HG03135 (cell line): ENCODE data around the gene PRSS21.

Source experiments
- ATAC-seq: cut with Tn5 transposase; IDR thresholded peaks from one replicate; pipeline ENCODE4 v1.9.1; 2021; ENCODE audit warnings: mild to moderate bottlenecking, moderate library complexity; ENCODE audit not compliant: unreplicated experiment

The PRSS21 gene

GRCh38 chr16:2840914-2841313, 23.9 kb downstream of the PRSS21 start:
- ATAC-seq: no peak

- ATAC-seq: no peak
These were observed 24.7 kb downstream of the PRSS21 start for GRCh38 chr16:2841606-2842339.

- no peak for ATAC-seq
These were observed 25.4 kb downstream of the PRSS21 start for GRCh38 chr16:2842340-2843000.

DNA sequence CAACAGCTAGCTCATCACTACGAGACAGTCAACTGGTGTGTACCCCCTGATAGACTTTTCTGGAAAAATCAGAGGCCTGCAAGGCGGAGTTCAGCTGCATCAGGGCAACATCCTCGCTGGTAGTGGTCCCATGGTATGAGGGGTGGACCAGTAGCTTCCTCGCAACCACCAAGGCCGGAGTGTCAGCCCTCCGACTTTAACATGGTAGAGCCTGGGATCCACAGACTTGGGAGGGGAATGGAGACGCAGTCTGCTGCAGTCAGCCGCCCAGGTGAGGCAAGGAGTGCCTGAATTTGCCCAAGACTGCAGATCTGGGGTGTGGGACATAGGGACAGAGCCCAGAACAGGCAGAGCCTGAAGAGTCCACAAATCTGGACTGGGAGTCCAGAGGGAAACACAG, 26.5 kb downstream of the PRSS21 start:
- ATAC-seq: no peak

- no peak for ATAC-seq
These were observed 28.1 kb downstream of the PRSS21 start for GRCh38 chr16:2845116-2845515.

- ATAC-seq: no peak
These were observed 29.7 kb downstream of the PRSS21 start for GRCh38 chr16:2846511-2847310.

DNA sequence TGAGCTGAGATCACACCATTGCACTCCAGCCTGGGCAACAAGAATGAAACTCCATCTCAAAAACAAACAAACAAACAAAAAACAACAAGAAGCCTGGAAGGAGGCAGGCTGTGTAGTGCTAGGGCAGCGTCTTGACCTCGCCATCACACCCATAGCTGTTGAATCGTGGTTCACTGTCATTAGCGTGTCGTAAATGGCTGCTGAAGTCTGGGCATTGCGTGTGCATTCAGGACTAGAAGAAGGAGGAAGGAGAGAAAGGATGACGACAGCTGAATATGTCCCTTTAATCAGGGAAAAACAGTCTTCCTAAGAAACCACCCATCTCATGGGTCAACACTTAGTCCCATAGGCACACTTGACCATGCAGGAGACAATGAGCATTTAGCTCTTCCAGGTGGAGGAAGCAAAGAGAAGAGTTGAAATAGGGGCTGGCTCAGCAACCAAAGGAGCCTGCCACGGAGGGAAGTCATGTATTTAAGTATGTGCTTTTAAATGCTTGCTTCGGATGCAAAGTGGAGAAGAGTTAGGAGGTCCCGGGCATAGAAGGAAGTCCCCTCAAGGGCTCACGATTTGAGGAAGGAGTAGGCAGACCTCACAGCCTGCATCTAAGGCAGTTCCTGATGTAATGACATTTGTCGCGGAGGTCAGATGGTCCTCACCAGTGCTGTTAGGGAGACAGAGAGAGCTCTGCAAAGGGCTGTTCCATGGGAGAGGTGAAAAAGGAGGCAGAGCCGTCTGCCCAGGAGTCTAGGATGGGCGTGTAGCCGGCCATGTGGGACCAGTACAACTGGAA, 32.1 kb downstream of the PRSS21 start:
- no peak for ATAC-seq

DNA sequence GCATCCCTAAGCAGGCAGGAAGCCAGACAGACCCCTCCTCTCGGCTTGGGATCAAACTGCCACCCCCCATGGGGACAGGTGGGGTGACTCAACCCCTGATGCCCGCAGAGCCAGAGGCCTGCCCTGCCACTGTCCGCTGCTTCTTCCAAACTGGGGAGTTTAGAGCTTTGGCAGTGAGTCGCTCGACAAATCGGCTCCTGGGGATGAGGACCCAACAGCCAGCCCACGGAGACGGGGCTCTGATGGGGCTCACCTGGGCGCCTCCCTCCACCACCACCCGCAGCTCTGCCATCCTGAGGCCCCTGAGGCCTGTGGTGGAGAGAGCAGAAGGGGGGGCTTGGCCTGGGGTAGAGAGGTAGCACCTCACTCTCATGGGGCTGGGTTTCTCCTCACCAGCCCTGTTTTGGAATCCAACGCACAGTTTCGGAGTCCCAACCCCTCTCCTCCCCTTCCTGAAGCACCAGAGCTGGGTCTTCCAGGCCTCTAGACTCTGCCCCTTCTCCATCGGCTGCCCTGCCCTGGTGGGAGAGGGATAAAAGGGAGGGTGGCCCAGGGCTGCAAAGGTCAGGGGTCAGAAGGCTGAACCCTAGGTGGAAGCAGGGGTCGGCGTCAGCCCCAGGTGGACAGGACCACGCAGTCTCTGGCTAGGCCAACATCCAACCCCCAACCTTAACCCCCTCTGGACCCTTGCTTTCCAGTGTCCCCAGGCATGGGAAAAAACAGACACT, 35.1 kb downstream of the PRSS21 start:
- no peak for ATAC-seq

- no peak for ATAC-seq
These were observed 35.9 kb downstream of the PRSS21 start for GRCh38 chr16:2852731-2853507.

- no peak for ATAC-seq
These were observed 36.6 kb downstream of the PRSS21 start for GRCh38 chr16:2853531-2854073.

GRCh38 chr16:2854700-2855309, 37.8 kb downstream of the PRSS21 start:
- no peak for ATAC-seq

DNA sequence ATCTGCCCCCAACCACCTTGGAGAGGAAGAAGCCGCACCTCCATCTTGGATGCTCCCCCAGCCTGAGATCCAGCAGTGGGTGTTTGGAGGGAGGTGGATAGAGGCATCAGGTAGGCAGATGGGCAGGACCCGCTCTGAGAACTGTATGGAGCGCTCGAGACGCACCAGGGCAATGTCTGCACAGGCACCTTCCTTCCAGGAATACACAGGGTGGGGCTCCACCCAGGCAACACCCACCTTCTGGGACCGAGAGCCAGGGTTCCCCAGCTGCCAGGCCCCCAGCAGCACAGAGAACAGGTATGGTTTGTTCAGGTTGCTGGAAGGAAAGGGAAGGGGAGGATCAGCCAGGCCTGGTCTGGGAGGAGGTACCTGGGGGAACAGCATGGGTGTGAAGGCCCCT, 38.5 kb downstream of the PRSS21 start:
- ATAC-seq: no peak

DNA sequence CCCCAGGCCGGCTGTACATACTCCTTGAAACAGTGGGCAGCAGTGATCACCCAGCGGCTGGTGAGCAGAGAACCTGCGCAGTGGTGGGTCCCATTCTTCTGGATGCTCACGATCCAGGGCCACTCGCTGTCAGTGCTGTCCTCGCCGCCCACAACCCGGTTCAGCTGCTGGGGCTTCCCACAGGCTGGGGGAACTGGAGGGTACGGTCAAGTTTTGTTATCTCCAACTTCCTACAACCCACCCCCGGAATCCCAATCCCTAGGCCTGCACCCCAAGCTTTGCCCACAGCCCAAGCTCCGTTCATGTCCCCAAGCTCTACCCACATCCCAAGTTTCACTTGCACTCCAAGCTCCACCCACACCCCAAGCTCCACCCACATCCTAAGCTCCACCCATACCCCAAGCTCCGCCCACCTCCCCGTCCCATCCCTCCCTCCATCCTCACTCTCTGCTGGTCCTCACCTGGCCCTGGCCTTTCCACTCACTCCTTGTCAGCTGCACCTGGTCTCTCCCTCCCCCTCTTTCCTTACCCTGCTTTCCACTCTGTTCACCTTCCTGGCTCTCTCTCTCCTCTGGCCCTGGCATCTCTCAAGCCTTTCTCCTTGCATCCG, 39.1 kb downstream of the PRSS21 start:
- ATAC-seq: no peak

GRCh38 chr16:2856686-2857450, 39.8 kb downstream of the PRSS21 start:
- ATAC-seq: no peak

- ATAC-seq: no peak
These were observed 40.6 kb downstream of the PRSS21 start, which contains the start of gene PRSS22 for GRCh38 chr16:2857451-2858244. PRSS22 (minus strand) TSS chr16:2858170; CDS start chr16:2858104, 66 bp downstream.

GRCh38 chr16:2858245-2859025, 41.4 kb downstream of the PRSS21 start:
- ATAC-seq: no peak
